GM12865 (cell line): ENCODE results near the gene PNMA6A.
A peak's percentile ranks its signal among the peaks of the same experiment; 100 is the strongest.
"Not testable (repeated sequence)": the region's sequence is repeated elsewhere in the genome, so short reads cannot be mapped to it uniquely, and the experiment has no call there.

Experiments used
- DNase-seq: peaks from one replicate; pipeline ENCODE4 v3.0.0; 2010; ENCODE audit warnings: low read depth
- H3K4me3 ChIP-seq: 2 replicates; pipeline ENCODE4 v1.5.1; 2011; ENCODE audit warnings: mild to moderate bottlenecking, low read depth, low read length, control low read depth
- TF ChIP-seq, protein P1 (sequence below): IDR thresholded peaks from 2 replicates; pipeline ENCODE4 v1.5.1; 2011; ENCODE audit warnings: low read length, control low read depth, low read depth, inconsistent platforms; ENCODE audit not compliant: insufficient read depth; ENCODE audit errors: missing control alignments

PNMA6A gene

DNA sequence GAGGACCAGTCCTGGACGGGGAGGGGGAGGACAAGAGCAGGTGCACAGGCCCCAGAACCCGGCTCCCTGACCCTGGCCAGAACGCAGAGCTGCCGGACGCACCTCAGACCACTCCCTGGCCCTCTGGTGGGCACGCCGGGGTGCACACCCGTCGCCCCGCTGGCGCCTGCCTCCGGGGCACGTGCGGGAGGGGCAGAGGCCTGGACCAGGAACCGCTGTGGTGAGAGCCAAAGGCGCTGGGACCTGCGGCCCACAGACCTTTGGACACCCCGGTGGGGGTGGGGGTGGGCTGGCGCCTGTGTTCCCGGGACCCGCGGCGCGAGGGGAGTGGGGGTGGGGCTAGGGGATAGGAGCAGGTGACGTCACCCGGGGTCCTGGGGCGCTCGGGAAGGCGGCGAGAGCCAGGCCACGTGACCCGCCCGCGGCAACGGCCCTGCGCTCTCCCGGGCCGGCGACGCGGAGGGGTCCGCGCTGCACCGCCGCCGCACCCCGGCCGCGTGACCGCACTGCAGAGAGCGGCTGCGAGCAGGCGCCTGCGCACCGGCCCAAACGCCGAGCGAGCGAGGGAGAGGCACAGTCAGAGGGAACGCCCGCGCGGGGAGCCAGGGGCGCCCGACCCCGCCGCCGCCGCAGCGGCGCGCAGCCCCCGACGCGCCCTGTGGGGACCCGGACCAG, at the start of gene PNMA6A:
TSS of gene PNMA6A (plus strand) at position 546 of the 675 bp plus-strand sequence. CDS start 609 bp downstream, outside the sequence.
- DNase-seq, H3K4me3 ChIP-seq: not testable (repeated sequence)

DNA sequence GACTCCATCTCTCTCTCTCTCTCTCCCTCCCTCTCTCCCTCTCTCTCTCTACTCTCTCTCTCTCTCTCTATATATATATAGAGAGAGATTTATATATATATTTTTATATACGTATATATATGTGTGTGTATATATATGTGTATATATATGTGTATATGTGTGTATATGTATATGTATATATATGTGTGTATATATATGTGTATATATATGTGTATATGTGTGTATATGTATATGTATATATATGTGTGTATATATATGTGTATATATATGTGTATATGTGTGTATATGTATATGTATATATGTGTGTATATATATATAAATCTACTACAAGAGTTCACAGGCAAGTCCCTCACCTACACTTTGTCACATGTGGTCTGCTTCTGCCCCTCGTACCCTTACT, 45.8 kb upstream of the PNMA6A start:
- not testable (repeated sequence) for DNase-seq, H3K4me3 ChIP-seq

DNA sequence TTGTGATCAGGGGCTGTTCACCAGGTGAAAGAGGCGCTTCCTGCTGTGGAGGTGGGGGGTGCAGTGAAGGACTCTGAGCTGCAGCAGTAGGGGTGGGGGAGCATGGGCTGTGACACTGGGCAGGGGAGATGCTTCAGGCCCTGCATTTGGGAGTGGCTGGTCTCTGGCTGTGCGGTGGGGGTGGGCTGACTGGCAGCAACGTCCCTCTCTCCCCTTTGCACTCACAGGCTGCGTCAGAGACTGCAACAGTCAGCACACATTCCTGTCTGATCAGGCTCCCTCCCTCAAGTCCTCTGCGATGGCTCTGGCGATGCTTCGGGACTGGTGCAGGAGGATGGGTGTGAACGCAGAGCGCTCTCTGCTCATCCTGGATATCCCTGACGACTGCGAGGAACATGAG, 43.8 kb upstream of the PNMA6A start:
- not testable (repeated sequence) for H3K4me3 ChIP-seq, DNase-seq

DNA sequence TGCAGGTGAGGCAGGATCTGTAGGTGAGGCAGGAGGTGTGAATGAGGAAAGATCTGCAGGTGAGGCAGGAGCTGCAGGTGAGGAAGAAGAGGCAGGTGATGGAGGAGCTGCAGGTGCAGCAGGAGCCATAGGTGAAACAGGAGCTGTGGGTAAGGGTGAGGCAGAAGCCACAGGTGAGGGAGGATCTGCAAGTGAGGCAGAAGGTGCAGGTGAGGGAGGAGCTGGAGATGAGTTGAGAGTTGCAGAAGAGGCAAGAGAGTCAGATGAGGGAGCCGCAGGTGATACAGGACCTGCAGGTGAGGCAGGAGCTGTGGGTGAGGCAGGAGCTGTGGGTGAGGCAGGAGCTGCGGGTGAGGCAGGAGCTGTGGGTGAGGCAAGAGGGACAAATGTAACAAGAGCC, 43.1 kb upstream of the PNMA6A start:
- TF ChIP-seq, protein P1, sequence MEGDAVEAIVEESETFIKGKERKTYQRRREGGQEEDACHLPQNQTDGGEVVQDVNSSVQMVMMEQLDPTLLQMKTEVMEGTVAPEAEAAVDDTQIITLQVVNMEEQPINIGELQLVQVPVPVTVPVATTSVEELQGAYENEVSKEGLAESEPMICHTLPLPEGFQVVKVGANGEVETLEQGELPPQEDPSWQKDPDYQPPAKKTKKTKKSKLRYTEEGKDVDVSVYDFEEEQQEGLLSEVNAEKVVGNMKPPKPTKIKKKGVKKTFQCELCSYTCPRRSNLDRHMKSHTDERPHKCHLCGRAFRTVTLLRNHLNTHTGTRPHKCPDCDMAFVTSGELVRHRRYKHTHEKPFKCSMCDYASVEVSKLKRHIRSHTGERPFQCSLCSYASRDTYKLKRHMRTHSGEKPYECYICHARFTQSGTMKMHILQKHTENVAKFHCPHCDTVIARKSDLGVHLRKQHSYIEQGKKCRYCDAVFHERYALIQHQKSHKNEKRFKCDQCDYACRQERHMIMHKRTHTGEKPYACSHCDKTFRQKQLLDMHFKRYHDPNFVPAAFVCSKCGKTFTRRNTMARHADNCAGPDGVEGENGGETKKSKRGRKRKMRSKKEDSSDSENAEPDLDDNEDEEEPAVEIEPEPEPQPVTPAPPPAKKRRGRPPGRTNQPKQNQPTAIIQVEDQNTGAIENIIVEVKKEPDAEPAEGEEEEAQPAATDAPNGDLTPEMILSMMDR = no peak
- DNase-seq = no peak
- H3K4me3 ChIP-seq = no peak overlapping the region

DNA sequence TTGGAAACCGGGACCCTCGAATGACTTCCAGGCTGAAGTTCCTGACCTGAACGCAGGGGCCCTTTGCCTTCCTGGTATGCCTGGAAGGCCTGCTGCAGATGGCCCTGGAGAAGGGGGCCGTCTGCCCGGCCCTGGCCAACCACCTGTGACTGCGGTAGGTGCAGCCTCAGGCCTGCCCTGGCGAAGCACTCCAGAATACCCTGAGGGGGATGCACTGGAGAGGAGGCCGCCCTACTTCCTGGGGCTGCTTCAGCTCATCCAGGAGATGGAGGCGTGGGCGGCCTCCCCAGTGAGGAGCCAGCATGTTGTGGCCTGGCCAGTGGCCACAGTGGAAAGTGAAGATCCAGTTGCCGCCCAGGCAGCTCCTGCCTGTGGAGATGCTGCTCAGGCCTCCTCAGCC, 42.4 kb upstream of the PNMA6A start:
- no peak for DNase-seq
- TF ChIP-seq, protein P1 = no peak
- H3K4me3 ChIP-seq = no peak overlapping the region

DNA sequence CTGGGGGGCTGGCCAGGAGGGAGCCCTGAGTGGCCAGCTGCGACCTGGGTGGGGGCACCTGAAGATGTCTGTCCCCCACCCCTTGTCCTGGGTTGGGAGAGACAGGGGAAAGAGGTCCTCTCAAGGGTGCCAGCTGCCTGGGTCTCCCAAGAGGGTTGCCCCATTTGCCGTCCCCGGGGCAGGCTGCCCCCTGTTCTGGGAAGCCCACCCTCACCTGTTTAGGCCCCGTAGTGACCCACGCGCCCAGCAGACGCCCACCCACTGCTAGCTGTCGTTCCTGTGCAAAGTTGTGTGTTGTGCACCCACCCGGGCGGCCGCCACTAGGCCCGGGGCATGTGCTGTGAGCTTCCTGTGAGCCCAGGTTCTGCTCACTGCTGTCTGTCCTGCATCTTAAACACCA, 41.5 kb upstream of the PNMA6A start:
- DNase-seq = no peak
- TF ChIP-seq, protein P1 = no peak

DNA sequence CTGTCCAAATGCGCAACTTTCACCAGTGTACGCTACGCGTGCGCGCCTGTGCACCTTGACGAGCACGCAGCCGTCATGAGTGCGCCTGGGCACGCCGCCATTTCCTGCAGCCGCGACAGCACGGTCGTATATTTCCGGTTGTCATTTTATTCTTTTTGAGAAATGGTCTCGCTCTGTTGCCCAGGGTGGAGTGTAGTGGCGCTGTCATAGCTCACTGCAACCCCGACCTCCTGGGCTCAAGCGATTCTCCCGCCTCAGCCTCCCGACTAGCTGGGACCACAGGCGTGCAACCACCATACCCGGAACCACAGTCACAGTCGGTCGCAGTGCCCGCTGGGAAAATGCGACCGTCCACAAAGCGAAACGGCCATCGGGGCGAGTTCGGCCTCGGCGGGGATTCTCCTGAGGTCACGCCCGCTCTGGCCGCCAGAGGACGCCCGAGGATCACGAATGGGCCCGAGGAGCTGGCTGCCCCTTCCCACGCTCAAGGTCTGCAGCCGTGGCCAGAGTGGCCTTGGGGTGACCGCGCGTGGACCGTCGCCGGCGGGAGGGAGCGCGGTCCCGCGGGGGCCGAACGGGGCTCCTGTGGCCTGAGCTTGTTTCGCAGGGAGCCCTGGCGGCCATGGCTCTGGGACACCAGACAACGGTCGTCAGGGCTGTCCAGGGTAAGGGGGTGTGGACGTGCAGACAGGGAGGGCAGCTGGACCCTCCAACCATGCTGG, 39.7 kb upstream of the PNMA6A start:
- TF ChIP-seq, protein P1 = peak; percentile 82
- H3K4me3 ChIP-seq = peak overlapping the region; percentile 43
- DNase-seq = peak; percentile 76

More for the DNA sequence above, 41.5 kb upstream of the PNMA6A start:
- no peak overlapping the region for H3K4me3 ChIP-seq

DNA sequence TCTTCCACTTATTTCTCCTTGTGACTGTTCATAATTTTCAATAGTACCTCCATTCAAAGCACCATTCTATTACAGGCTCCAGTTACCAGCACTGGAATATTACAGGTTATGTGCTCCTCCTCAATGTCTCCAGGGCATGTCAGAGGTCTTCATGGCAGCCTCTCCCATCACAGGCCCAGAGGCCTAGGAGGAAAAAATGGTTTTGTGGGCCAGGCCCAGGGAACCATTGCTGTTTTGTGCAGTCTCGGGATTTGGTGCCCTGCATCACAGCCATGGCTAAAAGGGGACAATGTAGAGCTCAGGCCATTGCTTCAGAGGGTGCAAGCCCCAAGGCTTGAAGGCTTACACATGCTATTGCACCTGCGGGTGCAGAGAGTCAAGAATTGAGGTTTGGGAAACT, 23.2 kb upstream of the PNMA6A start:
- TF ChIP-seq, protein P1 = no peak
- DNase-seq = no peak
- no peak overlapping the region for H3K4me3 ChIP-seq
